Tibial nerve (tissue), 4 donors: Measurements from ENCODE around the gene ACTL10. TPM values are rescaled to one million over a fixed set of nuclear protein-coding genes. Genes with fewer than 3 reads are reported as not detected.

ENCODE experiments used
- DNase-seq, 2 donors: peaks; one replicate each; pipeline ENCODE4 v3.0.0-alpha.2; 2019; ENCODE audit warnings: low spot score in 2 of 2
- H3K27ac ChIP-seq, 4 donors: fragments of 200-600 bp; sonication (generic) in 3 of 4; one replicate each; pipeline ENCODE4 v1.5.1; 2017 to 2019; ENCODE audit warnings: mild to moderate bottlenecking in 1 of 4
- H3K27me3 ChIP-seq, 2 donors: fragments of 200-600 bp; sonication (generic) in 1 of 2; one replicate each; pipeline versions ENCODE4 v1.5.1 to v1.6.0; 2017 to 2019
- H3K36me3 ChIP-seq, 3 donors: fragments of 200-600 bp; sonication (generic); one replicate each; pipeline ENCODE4 v1.5.1; 2018 to 2019
- H3K4me1 ChIP-seq, 4 donors: fragments of 200-600 bp; sonication (generic) in 3 of 4; one replicate each; pipeline ENCODE4 v1.5.1; 2017 to 2019
- H3K4me3 ChIP-seq, 4 donors: fragments of 200-600 bp; sonication (generic) in 3 of 4; one replicate each; pipeline ENCODE4 v1.5.1; 2017 to 2019; ENCODE audit warnings: mild to moderate bottlenecking in 1 of 4, moderate library complexity in 1 of 4
- H3K9me3 ChIP-seq, 4 donors: fragments of 200-600 bp; sonication (generic) in 3 of 4; one replicate each; pipeline ENCODE4 v1.5.1; 2017 to 2019
- CTCF ChIP-seq, 5 experiments: fragments of 200-600 bp in 3 of 5; fragments of 450-650 bp in 2 of 5; sonication (generic) in 3 of 5; IDR thresholded peaks; one replicate each; pipeline ENCODE4 v1.5.1; 2016 to 2019; ENCODE audit warnings: antibody characterized with exemption in 5 of 5, mild to moderate bottlenecking in 3 of 5, moderate library complexity in 2 of 5
- EP300 ChIP-seq, 2 donors: sonication (generic); formaldehyde crosslinking; IDR thresholded peaks; one replicate each; pipeline ENCODE4 v1.6.1; 2017; ENCODE audit warnings: antibody characterized with exemption in 2 of 2, mild to moderate bottlenecking in 1 of 2
- POLR2A ChIP-seq, 2 donors: fragments of 450-650 bp; IDR thresholded peaks; one replicate each; pipeline ENCODE4 v1.6.1; 2017; ENCODE audit warnings: antibody characterized with exemption in 2 of 2, mild to moderate bottlenecking in 2 of 2, moderate library complexity in 2 of 2
- WGBS, 2 donors: methylation state at CpG; one replicate each; pipeline ENCODE4 v1.1.5; 2018; 5-methylcytosine and 5-hydroxymethylcytosine counted together
- total RNA-seq, 4 donors: library from RNA; depleted of rRNA; stranded (reverse); fragments of >200 nt; gene quantifications; one replicate each; pipeline ENCODE4 v1.1.0, GENCODE V29; 2016

The ACTL10 gene
- total RNA-seq, 4 donors from 2014 or later = 1.1 to 4.3 (median 3.8) TPM

DNA sequence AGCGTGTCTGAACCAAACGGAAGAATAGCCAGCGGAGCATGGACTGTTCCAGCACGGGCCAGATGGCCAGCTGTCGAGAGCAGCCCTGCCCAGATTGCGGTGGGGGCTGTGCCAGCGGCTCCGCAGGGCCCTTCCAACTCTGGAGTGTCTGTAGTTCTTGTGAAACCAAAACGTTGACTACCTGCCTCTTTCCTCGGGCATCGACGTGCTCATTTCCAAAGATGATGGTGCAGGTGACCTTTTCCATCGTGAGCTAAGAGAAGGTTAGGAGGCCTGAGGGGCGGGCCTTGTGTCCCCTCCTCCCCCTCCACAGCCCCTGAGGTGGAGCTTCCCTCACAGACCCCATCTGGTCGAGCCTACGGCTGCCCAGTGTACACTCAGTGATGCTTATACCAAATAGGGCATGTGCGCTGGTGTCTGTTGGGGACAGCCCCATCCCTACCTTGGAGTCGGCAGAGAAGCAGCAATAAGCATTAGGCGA lies 17.5 kb upstream of the ACTL10 start:
- DNase-seq = no peak
- 81% methylated on average over 19 of the region's 19 CpGs for WGBS, 2 donors
- Histone ChIP-seq H3K27me3 (no peaks in the 10 kb centered on the region), H3K36me3 (peaks cover 0 to 28% (median 5%) of the 10 kb centered on the region in 3 donors), H3K4me1 (peaks cover 0 to 35% (median 4%) of the 10 kb centered on the region in 4 donors), H3K9me3 (no peaks in the 10 kb centered on the region), H3K4me3 (no peak overlapping the region), H3K27ac (no peak overlapping the region)
- no peak for TF ChIP-seq EP300 (IDR thresholded peaks at IDR 0.05)
- no peak for TF ChIP-seq CTCF (IDR thresholded peaks at IDR 0.05)
- no peak for TF ChIP-seq POLR2A (IDR thresholded peaks at IDR 0.05)

DNA sequence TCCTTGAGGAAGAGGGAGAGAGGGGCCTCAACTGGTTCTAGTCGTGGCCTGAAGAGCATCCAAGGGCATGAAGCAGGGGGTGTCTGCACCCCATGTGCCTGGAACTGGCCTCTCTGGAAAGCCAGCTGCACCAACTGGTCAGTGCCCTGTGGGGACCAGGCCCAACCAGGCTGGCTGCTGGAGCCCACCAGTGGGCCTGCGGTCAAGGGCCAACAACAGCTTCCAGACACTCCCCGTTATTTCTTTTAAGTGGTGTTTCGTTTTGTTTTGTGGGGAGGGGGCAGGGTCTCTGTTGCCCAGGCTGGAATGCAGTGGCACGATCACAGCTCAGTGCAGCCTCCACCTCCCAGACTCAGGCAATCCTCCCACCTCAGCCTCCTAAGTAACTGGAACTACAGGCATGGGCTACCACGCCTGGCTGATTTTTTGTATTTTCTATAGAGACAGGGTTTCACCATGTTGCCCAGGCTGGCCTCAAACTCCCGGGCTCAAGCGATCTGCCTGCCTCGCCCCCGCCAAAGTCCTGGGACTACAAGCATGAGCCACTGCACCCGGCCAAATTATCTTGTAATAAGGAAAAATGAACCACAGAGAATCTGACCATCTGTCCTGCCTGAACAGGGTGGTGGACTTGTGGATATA lies 16.5 kb upstream of the ACTL10 start:
- DNase-seq = no peak
- Histone ChIP-seq H3K4me1 (peaks cover 0 to 35% (median 4%) of the 10 kb centered on the region in 4 donors), H3K36me3 (peaks cover 0 to 18% (median 0%) of the 10 kb centered on the region in 3 donors), H3K4me3 (no peak overlapping the region), H3K27ac (no peak overlapping the region), H3K27me3 (no peaks in the 10 kb centered on the region), H3K9me3 (no peaks in the 10 kb centered on the region)
- TF ChIP-seq EP300 (IDR thresholded peaks at IDR 0.05) (no peak), POLR2A (IDR thresholded peaks at IDR 0.05) (no peak), CTCF (IDR thresholded peaks at IDR 0.05) (no peak)
- 86 to 87% methylated on average over 10 to 11 of the region's 11 CpGs for WGBS, 2 donors

DNA sequence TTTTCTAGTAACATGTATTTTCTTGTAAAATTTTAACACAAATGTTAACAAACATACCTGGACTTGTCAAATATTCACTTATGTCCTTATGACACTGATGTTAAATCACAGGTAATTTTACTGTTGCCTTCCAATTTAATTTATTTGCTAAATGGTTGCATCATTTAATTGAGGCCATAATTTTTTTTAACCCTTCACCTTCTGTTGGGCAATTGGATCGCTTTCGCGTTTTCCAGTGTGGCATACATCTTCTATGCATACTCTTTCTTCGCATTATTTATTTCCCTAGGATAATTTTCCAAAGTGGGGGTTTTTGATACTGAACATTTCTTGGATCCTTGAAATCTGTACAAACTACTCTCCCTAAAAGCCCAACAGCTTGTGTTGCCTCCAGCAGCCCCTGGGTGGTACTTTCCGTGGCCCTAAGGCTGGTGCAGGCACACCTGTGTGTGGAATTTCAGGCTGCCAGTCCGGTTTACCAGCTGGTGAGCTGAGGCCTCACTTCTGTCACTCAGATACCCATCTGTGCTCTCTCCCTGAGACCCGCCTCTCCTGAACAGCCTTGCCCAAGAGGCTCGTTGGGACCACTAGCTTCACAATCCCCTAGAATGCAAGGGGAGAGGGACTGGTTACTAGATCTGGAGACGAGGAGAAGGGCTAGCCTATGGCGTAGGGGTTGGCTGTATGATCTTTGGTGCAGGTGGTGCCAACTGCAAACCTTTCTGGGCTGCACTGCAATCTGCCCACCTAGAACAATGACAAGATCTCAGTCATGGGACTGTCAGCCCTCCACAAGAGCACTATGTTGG lies 15.8 kb upstream of the ACTL10 start:
- no peak for DNase-seq
- Histone ChIP-seq H3K9me3 (no peaks in the 10 kb centered on the region), H3K27me3 (no peaks in the 10 kb centered on the region), H3K36me3 (peaks cover 0 to 11% (median 0%) of the 10 kb centered on the region in 3 donors), H3K4me1 (peaks cover 0 to 35% (median 4%) of the 10 kb centered on the region in 4 donors), H3K4me3 (no peak overlapping the region), H3K27ac (no peak overlapping the region)
- TF ChIP-seq CTCF (IDR thresholded peaks at IDR 0.05) (no peak), POLR2A (IDR thresholded peaks at IDR 0.05) (no peak), EP300 (IDR thresholded peaks at IDR 0.05) (no peak)
- WGBS, 2 donors = 78 to 80% methylated on average over 8 to 10 of the region's 10 CpGs

DNA sequence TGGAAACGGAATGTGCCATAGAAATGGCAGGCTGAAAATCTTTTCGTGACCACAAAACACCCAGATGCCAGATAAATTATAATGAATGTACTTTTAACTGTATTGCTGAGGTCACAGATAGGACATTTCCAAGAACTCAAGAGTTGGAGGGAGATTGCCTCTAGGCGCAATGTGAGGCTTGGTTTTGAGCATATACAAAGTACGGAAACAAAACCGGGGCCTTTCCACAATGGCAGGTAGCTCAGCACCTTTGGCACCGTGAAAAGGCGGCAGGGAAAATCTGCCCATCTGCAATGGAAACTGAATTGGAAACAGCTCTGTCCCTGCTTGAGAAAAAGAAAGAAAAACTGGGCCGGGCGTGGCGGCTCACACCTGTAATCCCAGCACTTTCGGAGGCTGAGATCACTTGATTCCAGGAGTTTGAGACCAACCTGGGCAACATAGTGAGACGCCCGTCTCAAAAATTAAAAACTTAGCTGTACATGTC lies 15.1 kb upstream of the ACTL10 start:
- no peak overlapping the region for H3K4me3 ChIP-seq
- H3K9me3 ChIP-seq = no peaks in the 10 kb centered on the region
- DNase-seq = no peak
- H3K27ac ChIP-seq = no peak overlapping the region
- H3K4me1 ChIP-seq = peaks cover 0 to 35% (median 4%) of the 10 kb centered on the region in 4 donors
- 72 to 76% methylated on average over 13 of the region's 13 CpGs for WGBS, 2 donors
- H3K36me3 ChIP-seq = peaks cover 0 to 11% (median 0%) of the 10 kb centered on the region in 3 donors
- no peaks in the 10 kb centered on the region for H3K27me3 ChIP-seq
- TF ChIP-seq EP300 (IDR thresholded peaks at IDR 0.05) (no peak), CTCF (IDR thresholded peaks at IDR 0.05) (no peak), POLR2A (IDR thresholded peaks at IDR 0.05) (no peak)
